HG03521 (cell line): Measurements from ENCODE around the gene FPR3.
"Not testable (repeated sequence)": the region's sequence is repeated elsewhere in the genome, so short reads cannot be mapped to it uniquely, and the experiment has no call there.

Experiments used
- ATAC-seq: cut with Tn5 transposase; IDR thresholded peaks from one replicate; pipeline ENCODE4 v1.9.1; 2021; ENCODE audit warnings: mild to moderate bottlenecking, moderate library complexity; ENCODE audit not compliant: unreplicated experiment

Gene FPR3

GRCh38 chr19:51806571-51806970, 11.6 kb downstream of the FPR3 start:
- not testable (repeated sequence) for ATAC-seq

- ATAC-seq: no peak
These were observed 12.2 kb downstream of the FPR3 start for GRCh38 chr19:51807111-51807701.

GRCh38 chr19:51807925-51808324, 13.0 kb downstream of the FPR3 start:
- ATAC-seq: no peak

GRCh38 chr19:51808333-51808986, 13.5 kb downstream of the FPR3 start:
- ATAC-seq: no peak

- no peak for ATAC-seq
These were observed 14.8 kb downstream of the FPR3 start for GRCh38 chr19:51809787-51810186.

GRCh38 chr19:51810223-51810622, 15.3 kb downstream of the FPR3 start:
- no peak for ATAC-seq

- no peak for ATAC-seq
These were observed 16.4 kb downstream of the FPR3 start for GRCh38 chr19:51811344-51811743.

- ATAC-seq: no peak
These were observed 20.1 kb downstream of the FPR3 start for GRCh38 chr19:51815043-51815442.

GRCh38 chr19:51816711-51817110, 21.8 kb downstream of the FPR3 start:
- no peak for ATAC-seq

GRCh38 chr19:51820011-51820410, 25.1 kb downstream of the FPR3 start:
- no peak for ATAC-seq

GRCh38 chr19:51820831-51821446, 26.0 kb downstream of the FPR3 start:
- no peak for ATAC-seq

GRCh38 chr19:51821456-51821855, 26.5 kb downstream of the FPR3 start:
- no peak for ATAC-seq

GRCh38 chr19:51821921-51822320, 27.0 kb downstream of the FPR3 start:
- no peak for ATAC-seq

- no peak for ATAC-seq
These were observed 27.4 kb downstream of the FPR3 start for GRCh38 chr19:51822325-51822724.

- no peak for ATAC-seq
These were observed 28.0 kb downstream of the FPR3 start for GRCh38 chr19:51822946-51823345.

- no peak for ATAC-seq
These were observed 29.5 kb downstream of the FPR3 start for GRCh38 chr19:51824281-51825005.

GRCh38 chr19:51830274-51830673, 35.3 kb downstream of the FPR3 start:
- no peak for ATAC-seq

GRCh38 chr19:51837145-51837544, 42.2 kb downstream of the FPR3 start:
- ATAC-seq: no peak

GRCh38 chr19:51861870-51862622, 67.1 kb downstream of the FPR3 start:
- no peak for ATAC-seq

GRCh38 chr19:51873097-51873496, 78.1 kb downstream of the FPR3 start:
- ATAC-seq: no peak
